Non-pigmented ciliary epithelial cell (primary cell): ENCODE data around the gene NOP9.
"Not testable (repeated sequence)": the region's sequence is repeated elsewhere in the genome, so short reads cannot be mapped to it uniquely, and the experiment has no call there.

Source experiments
- DNase-seq: peaks from one replicate; pipeline ENCODE4 v3.0.0-alpha.2; 2010; ENCODE audit warnings: low read depth

The NOP9 gene

GRCh38 chr14:24349742-24350141 is 50.1 kb downstream of the NOP9 start:
- no peak for DNase-seq

DNA sequence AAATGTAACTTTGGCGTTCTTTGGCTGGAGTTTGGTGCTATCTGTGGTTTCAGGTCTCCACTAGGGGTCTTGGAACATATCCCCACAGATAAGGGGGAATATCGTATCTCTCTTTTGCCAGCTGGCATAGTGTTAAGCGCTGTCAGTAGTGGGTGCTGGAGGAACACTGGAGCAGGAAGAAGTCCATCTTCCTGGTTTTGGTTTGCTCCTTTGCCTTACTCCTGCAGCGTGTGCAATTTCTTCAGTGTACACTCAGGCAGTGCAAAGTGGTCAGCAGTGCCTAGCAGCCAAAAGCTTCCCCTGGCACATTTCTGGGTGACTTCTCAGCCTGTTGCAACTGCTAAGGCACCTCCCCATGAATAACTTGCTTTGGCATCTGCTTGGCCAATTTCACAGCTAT is 51.9 kb downstream of the NOP9 start:
- DNase-seq = no peak

DNA sequence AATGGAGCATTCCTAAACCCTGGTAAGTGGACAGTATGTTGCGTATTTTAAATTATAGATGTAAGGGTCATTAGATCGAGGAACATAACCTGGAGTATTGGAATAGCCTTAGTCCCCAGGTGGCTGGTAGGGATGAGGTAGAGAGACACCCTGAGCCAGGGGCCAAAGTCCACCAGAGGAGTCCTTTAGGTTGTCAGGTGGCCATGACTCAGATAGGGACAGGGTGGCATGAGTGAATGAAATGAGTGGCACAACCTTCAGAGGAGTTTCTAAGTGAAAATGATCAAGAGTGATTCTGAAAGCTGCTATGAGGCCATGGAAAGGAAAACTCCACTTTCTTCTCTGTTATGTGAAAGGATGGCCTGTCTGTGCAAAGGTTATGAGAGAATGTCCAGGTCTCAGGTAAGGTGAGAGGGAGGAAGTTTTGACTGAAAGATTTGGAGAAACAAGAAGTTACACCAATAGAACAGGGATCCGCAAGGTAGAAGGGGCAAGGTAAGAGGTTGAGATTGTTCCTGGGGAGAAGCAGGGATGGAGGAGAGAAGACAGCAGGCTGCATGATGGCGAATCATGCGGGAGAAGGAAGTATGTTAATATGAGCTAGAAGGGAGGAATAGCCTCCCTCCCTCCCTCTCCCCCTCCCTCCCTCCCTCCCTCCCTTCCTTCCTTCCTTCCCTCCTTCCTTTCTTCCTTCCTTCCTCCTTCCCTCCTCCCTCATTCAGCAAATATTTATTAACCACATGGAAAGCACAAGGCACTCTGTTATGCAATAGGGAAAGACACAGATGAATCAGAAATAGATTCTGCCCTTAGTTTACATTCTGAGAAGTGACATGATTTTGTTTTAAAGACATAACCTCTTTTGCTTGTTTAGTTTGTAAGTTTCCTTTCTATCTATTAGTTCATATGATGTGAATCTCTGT is 54.2 kb downstream of the NOP9 start:
- DNase-seq = peak; percentile 27

- DNase-seq = not testable (repeated sequence)
Measured at GRCh38 chr14:24354482-24354825, 54.8 kb downstream of the NOP9 start.

GRCh38 chr14:24355009-24355408 is 55.4 kb downstream of the NOP9 start:
- DNase-seq = no peak

DNA sequence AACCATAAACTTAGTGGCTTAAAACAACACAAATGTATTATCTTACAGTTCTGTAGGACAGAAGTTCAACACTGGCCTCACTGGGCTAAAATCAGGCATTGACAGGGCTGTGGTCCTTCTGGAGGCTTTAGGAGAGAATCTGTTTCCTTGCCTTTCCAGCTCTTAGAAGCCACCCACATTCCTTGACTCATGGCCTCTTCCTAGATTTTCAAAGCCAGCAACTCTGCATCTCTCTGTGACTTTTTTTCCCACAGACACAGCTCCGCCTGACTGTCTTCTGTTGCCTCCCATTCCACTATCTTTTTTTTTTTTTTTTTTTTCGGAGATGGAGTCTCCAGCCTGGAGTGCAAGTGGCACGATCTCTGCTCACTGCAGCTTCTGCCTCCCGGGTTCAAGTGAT is 56.6 kb downstream of the NOP9 start:
- DNase-seq = no peak
